Ishikawa (cell line): Measurements from ENCODE around the gene HOMER2.

ENCODE experiments used
- CEBPB ChIP-seq: IDR thresholded peaks from 2 replicates; pipeline ENCODE4 v1.6.1; 2012
- CREB1 ChIP-seq: IDR thresholded peaks from 2 replicates; pipeline ENCODE4 v1.6.1; 2012; ENCODE audit warnings: low read depth
- EGR1 ChIP-seq: IDR thresholded peaks from 2 replicates; pipeline ENCODE4 v1.6.1; 2012
- EP300 ChIP-seq: IDR thresholded peaks from 2 replicates; pipeline ENCODE4 v1.6.1; 2012; ENCODE audit warnings: borderline replicate concordance
- FOXM1 ChIP-seq: IDR thresholded peaks from 2 replicates; pipeline ENCODE4 v1.6.1; 2012; ENCODE audit warnings: low read depth, borderline replicate concordance
- NFIC ChIP-seq: IDR thresholded peaks from 2 replicates; pipeline ENCODE4 v1.6.1; 2012
- RAD21 ChIP-seq: IDR thresholded peaks from 2 replicates; pipeline ENCODE4 v1.6.1; 2012; ENCODE audit warnings: low read depth
- TAF1 ChIP-seq: IDR thresholded peaks from 2 replicates; pipeline ENCODE4 v1.6.1; 2012; ENCODE audit warnings: low read depth, mild to moderate bottlenecking
- TCF12 ChIP-seq: IDR thresholded peaks from 2 replicates; pipeline ENCODE4 v1.6.1; 2012; ENCODE audit warnings: low read depth
- TEAD4 ChIP-seq: IDR thresholded peaks from 2 replicates; pipeline ENCODE4 v1.6.1; 2012
- YY1 ChIP-seq: IDR thresholded peaks from 2 replicates; pipeline ENCODE4 v1.6.1; 2012; ENCODE audit warnings: low read depth
- ZBTB7A ChIP-seq: IDR thresholded peaks from 2 replicates; pipeline ENCODE4 v1.6.1; 2012; ENCODE audit warnings: low read depth
- TF ChIP-seq, protein P1 (sequence below): IDR thresholded peaks from 2 replicates; pipeline ENCODE4 v1.6.1; 2012
- TF ChIP-seq, protein P2 (sequence below): IDR thresholded peaks from 2 replicates; pipeline ENCODE4 v1.6.1; 2012; ENCODE audit warnings: low read depth, mild to moderate bottlenecking
- TF ChIP-seq, protein P3 (sequence below): IDR thresholded peaks from 2 replicates; pipeline ENCODE4 v1.6.1; 2012

The HOMER2 gene

DNA sequence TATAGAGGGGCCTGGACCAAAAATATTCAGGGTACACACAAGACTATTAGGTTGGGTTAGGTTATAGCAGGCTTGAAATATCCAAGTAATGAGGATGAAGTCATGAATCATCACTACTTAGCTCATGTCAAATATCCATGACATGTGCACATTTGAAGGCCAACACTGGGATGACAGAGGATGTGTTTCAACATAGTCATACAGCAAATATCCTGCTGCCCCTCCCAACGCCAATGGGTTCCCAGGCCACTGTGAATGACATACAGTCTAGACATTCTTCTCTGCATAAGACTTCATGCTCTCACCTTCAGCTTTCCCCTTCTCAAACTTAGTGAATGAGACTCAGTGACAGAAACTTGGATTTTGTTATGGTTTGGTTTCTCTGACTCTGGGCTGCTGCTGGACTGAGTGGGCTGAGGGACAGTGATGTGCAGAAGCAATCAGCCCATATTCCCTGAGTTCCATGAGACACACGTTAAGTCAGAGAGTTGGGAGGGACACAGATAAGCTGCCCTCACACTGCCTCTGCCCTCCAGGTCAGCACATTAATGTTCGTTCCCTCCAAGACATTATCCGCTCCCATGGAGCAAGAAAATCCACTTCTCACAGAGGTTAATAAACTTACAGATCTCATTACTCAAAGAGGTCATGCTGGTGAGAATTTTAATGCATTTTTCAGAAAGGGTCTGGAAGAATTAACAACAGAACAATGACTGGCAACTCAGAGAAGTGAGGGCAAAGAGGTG is 15.4 kb downstream of the HOMER2 start:
- no peak for TF ChIP-seq YY1
- TF ChIP-seq RAD21, result no peak
- TF ChIP-seq FOXM1, result no peak
- TF ChIP-seq ZBTB7A, result no peak
- TF ChIP-seq CEBPB, result no peak
- TF ChIP-seq, protein P1, sequence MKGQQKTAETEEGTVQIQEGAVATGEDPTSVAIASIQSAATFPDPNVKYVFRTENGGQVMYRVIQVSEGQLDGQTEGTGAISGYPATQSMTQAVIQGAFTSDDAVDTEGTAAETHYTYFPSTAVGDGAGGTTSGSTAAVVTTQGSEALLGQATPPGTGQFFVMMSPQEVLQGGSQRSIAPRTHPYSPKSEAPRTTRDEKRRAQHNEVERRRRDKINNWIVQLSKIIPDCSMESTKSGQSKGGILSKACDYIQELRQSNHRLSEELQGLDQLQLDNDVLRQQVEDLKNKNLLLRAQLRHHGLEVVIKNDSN, result no peak
- TF ChIP-seq TEAD4, result no peak
- TF ChIP-seq TAF1, result no peak
- TF ChIP-seq TCF12, result no peak

DNA sequence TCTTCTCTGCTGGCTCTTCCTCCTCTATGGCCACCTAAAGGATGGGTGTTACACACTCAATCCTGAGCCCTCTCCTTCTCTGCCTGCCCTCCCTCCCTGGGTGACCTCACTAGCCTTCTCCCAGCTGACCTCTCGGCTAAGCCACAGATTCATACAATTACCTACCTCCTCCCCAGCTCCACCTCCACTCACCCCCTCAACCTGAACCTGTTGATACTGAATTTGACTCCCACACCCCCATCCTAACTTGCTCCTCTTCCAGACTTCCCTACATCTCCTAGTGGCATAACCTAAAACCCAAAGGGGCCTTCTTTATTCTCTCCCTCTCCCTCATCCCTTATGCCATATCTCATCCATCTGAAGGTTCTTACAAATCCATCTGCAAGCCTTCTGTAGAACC is 17.1 kb downstream of the HOMER2 start:
- TF ChIP-seq, protein P2, sequence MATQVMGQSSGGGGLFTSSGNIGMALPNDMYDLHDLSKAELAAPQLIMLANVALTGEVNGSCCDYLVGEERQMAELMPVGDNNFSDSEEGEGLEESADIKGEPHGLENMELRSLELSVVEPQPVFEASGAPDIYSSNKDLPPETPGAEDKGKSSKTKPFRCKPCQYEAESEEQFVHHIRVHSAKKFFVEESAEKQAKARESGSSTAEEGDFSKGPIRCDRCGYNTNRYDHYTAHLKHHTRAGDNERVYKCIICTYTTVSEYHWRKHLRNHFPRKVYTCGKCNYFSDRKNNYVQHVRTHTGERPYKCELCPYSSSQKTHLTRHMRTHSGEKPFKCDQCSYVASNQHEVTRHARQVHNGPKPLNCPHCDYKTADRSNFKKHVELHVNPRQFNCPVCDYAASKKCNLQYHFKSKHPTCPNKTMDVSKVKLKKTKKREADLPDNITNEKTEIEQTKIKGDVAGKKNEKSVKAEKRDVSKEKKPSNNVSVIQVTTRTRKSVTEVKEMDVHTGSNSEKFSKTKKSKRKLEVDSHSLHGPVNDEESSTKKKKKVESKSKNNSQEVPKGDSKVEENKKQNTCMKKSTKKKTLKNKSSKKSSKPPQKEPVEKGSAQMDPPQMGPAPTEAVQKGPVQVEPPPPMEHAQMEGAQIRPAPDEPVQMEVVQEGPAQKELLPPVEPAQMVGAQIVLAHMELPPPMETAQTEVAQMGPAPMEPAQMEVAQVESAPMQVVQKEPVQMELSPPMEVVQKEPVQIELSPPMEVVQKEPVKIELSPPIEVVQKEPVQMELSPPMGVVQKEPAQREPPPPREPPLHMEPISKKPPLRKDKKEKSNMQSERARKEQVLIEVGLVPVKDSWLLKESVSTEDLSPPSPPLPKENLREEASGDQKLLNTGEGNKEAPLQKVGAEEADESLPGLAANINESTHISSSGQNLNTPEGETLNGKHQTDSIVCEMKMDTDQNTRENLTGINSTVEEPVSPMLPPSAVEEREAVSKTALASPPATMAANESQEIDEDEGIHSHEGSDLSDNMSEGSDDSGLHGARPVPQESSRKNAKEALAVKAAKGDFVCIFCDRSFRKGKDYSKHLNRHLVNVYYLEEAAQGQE, result no peak
- TF ChIP-seq NFIC (no peak), ZBTB7A (no peak), FOXM1 (no peak), YY1 (no peak), RAD21 (no peak), EP300 (no peak), TCF12 (no peak), TEAD4 (no peak), CREB1 (no peak), CEBPB (no peak), EGR1 (no peak)
- TF ChIP-seq, protein P1, result no peak
- TF ChIP-seq, protein P3, sequence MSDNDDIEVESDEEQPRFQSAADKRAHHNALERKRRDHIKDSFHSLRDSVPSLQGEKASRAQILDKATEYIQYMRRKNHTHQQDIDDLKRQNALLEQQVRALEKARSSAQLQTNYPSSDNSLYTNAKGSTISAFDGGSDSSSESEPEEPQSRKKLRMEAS, result no peak

DNA sequence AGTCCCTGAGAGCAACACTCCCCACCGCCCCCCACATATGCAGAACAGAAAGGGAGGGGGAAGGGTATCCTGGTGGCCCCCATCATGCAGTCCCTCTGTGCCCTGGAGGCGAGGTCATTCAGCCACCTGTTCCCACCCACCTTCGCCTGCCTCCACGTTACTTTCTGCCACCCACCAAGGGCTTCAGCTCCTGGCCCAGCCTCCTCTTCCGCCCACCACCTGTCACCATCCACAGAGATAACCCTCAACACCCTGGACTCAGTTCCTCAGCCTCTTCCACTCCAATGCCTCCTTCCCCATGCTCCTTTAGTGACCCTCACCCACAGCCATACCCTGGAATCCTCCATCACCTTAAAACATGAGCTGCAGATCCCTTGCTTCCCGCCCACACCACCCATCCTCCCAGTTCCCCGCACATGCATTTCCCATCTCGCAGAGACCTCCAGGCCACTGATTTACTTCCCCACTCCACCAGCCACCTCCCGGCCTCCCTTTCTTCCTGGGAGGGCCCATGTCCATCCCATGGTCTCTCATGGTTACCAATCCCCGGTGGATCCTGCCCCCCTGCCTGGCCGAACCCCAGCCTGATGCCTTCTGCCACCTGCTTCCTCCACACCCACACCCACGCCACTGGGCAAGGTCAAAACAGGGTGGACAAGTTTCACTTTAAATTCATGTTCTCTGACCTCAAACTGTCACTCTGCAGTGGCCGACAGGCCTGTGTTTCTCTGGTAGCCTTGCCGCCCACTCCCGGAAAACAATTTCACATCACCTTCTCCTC is 18.2 kb downstream of the HOMER2 start:
- TF ChIP-seq FOXM1 (no peak), CREB1 (no peak), TEAD4 (no peak), EGR1 (no peak)

DNA sequence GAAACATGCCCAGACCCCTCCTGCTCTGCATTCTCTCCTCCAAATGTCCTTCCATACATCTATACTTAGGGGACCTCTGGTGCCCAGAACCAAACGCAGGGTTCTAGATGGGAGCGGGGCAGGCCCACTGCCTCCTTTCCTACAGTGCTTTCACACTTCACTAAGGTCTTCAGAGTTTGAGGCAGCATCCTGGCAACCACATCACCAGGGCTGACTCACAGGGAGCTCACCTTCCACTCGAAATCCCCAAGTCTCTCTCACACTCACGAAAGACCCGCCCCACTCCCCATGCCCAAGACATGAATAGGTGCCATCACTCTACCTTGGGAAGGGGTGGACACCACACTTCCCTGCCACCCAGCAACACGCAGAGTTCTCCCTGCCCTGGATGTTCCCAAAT is 18.9 kb downstream of the HOMER2 start:
- TF ChIP-seq CREB1, result no peak
- TF ChIP-seq NFIC, result no peak
- TF ChIP-seq EP300, result no peak
- no peak for TF ChIP-seq YY1
- TF ChIP-seq TCF12, result no peak
- TF ChIP-seq RAD21, result no peak
- no peak for TF ChIP-seq CEBPB
- TF ChIP-seq TEAD4, result no peak
- TF ChIP-seq, protein P1, result no peak
- TF ChIP-seq TAF1, result no peak
- no peak for TF ChIP-seq FOXM1
- TF ChIP-seq ZBTB7A, result no peak
- no peak for TF ChIP-seq EGR1
- TF ChIP-seq, protein P2, result no peak

DNA sequence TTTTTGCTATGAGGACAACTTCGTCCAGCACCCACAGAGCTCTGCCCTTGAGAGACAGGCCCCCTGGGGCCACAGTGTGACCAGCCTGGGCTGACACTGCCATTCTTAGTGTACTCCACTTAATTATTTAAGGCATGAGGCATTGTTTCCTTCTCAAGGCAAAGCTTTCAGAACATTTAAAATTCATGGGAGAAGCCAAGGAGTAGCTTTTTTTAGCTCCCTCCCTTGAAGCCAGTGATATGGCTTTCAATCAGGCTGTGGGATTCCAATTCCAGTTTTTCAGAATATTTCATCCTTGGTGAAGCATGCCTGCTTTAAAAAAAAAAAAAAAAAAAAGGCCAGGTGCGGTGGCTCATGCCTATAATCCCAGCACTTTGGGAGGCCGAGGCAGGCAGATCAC is 21.3 kb downstream of the HOMER2 start:
- TF ChIP-seq ZBTB7A (no peak), FOXM1 (no peak), YY1 (no peak), TAF1 (no peak), NFIC (no peak), CEBPB (no peak), EP300 (no peak)
- TF ChIP-seq, protein P3, result no peak
